SHP77 (cell line): ENCODE results near the gene UBTD1.

ENCODE experiments used
- DNase-seq, 2 experiments: peaks; one replicate each; lab custom pipeline; 2025; lab: John Stamatoyannopoulos, UW

Gene UBTD1

DNA sequence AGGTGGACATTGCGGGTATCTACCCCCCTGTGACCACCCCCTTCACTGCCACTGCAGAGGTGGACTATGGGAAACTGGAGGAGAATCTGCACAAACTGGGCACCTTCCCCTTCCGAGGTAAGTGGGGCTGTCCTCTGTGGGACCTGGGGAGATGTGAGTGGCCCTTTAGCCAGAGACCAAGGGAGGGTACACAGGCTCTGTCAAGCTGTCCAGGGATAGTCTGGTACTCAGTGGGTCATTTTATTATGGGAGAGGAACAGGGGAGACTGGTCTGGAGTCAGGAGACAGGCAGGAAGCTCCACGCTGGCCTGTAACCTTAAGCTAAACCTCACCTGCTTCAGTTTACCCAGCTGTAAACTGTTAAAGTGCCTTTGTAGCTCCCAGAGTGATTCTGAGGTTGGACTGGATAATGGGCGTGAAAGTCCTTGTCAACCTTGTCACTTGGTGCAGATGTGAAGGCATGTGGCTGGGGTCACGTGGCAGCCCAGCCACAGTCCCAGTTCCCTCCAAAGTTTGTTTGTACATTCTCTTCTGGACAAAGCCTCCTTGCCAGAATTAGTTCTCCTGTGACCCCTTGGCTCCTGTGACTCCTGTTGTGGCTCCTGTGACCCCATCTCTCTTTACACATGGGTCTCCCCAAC, 86.2 kb downstream of the UBTD1 start:
- peak; percentile 8 to 13 for DNase-seq

- no peak for DNase-seq
Observed at GRCh38 chr10:97585439-97585811, 86.7 kb downstream of the UBTD1 start.

GRCh38 chr10:97587183-97587582, 88.5 kb downstream of the UBTD1 start:
- no peak for DNase-seq

DNA sequence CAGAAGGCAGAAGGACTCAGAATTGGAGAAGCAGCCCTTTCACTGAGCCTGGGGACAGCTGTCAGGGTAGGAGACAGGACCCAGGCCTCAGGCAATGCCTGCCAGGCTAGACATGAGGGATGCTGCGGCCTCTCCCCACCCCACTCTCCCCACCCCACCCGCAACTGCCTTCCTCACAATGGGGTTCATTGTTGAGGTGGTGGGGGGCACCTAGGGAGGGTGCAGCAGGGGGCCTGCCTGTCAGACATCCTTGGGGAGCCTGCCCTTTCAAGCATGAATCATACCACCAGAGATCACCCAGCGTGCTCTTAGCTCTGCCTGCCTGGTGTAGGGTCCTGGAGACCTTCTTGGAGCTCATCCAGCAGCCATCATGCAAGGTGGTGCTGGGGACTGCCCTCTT, 90.8 kb downstream of the UBTD1 start, which contains the start of gene C10orf62:
Gene C10orf62, plus strand, starts transcription at position 243 of the 400 bp plus-strand sequence. CDS start 177 bp downstream, outside the sequence.
- no peak for DNase-seq

DNA sequence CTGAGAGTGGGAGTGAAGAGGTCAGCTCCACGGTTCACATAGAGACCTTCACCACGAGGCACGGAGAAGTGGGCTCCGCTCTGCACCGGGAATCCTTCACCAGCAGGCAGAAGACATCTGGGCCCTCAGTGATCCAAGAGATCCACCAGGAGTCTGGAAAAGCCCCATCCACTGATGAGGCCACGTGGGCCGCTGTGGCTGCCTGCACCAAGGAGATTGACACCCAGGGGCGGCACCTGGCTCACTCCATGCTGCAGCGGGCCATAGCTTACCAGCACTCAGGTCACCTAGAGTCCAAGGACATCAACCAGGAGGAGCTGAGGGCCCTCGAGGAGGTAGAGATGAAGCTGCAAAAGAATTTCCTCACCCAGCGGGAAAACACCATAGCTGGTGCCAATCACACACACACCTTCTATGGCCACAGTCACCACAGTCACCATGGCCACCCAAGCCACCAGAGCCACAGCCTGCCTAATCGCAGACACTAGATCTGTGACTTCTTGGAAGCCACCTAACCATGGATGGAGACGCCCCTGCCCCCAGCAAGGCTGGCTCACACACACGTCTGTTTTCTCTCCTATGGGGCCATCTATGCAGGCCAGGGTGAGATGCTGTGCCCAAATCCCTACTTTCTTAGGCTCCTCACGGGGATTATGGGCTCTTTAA, 91.5 kb downstream of the UBTD1 start:
- DNase-seq, result no peak

DNA sequence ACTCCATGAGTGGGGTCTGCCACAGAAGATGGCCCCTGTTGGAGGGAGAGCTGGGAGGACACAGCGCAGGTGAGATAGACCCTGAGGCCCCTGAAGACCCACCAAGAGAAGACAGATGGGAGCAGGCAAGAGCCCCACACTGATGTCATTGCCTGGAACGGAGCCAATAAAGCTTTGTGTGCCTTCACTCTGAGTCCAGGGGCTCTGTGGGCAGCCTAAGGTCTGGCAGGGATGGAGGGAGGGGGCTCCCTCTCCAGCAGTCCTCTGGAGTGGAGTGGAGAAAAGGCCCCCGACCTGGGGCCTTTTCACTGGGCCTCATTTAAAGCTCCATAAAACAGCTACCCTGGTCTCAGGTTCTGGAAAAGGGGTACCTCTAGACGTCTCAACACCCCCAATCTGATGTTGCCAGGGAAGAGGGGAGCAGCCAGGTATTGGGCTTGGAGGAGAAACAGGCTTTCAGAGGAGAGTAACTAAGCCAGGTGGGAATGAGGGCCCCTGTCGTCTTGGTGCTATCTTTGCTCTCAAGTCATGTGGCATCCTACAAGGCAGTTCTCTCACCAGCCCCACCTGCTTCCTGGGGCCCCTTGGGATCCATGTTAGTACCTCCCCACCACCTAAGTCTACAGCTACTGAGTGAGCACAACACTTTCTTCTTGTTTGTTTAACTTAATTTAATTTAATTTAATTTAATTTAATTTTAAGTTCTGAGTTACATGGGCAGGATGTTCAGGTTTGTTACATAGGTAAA, 92.2 kb downstream of the UBTD1 start:
- peak; percentile 2 for DNase-seq

DNA sequence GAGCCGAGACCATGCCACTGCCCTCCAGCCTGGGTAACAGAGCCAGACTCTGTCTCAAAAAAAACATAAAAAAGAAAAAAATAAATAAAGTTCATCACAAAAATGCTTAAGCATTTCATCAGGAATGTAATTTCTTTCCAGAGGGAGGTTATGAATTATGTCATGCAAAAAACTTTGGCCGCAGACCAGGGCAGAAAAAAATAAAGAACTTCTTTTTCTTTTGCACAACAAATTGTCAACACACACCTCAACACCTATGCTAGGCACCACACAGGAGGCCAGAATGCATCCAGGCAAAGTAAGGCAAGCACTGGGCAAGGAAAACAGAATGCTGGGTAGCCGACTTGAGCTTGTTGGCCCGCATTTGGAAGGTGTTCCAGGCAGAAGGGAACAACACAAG, 94.7 kb downstream of the UBTD1 start:
- DNase-seq, result no peak

- no peak for DNase-seq
Observed at GRCh38 chr10:97596101-97597082, 97.7 kb downstream of the UBTD1 start.

DNA sequence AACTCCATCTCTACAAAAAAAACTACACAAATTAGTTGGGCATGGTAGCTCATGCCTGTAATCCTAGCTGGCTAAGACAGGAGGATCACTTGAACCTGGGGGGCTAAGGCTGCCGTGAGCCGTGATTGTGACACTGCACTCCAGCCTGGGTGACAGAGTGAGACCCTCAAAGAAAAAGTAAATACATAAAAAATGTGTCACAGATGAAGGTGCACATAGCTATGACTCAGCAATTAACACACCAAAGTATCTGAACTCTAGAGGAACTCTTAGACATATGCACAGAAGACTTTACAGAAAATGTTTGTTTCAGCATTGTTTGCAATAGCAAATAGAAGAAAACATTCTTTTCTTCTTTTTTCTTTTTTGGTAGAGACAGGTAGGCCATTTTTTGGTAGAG, 99.1 kb downstream of the UBTD1 start:
- no peak for DNase-seq

GRCh38 chr10:97598407-97599271, 99.9 kb downstream of the UBTD1 start:
- DNase-seq, result no peak

GRCh38 chr10:97599272-97599619, 100.5 kb downstream of the UBTD1 start:
- no peak for DNase-seq

DNA sequence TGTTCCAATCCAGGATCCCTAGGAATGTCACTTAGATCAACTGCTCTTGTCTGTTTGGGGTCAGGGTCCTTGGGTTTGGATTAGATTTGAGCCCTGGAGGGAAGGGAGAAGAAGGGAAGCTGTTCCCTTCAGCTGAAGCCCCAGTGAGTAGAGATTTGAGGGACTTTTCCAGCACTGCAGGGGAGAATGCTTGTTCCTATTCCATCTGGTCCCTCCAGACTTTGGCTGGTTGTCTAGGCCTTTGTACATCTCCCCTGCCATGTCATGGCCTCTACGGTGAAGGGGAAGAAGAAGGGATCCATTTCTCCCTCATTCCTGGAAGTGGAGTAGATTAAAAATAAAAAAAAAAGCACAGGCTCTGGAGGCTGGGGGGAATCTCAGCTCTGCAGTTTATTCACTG, 101.9 kb downstream of the UBTD1 start:
- no peak for DNase-seq

DNA sequence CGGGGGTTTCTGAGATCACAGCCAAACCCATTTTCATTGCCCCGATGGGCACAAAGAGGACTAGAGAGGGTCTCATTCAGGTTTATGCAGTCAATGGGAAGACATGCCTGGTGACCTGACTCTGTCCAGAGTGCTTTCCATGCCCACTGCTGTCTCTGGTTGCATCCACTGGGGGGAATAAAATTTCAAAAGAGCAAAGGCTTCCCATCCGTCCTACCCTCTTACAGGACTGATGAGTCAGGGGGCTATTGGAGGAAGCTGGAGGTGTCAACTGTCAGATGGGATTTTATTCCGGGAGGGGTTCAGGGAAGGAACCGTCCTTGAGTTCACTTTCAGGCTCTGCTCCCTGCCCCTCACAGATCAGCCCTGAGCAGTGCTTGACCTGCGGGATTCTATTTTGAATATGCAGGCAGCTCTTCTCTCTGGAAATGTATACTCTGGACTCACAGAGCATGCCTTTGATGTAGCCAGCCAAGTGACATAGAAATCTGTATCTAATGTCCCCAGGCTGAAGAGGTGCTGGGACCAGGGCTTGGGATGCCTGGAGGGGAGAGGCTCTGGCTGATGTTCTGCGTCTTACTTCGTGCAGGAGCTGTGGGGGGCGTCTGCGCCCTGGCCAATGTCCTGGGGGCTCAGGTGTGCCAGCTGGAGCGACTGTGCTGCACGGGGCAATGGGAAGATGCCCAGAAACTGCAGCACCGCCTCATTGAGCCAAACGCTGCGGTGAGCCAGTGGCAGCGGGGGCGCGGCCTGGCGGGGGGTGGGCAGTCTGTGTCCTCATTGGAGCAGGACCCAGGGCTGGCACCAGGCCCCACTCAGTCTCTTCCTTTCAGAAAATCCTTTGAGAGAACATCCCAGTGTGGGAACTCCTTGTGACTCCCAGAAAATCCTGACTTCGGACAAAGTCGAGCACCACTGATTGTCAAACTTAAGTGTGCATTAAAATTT, 102.8 kb downstream of the UBTD1 start:
- DNase-seq, result no peak

- DNase-seq, result no peak
Observed at GRCh38 chr10:97607095-97607636, 108.4 kb downstream of the UBTD1 start.

- no peak for DNase-seq
Observed at GRCh38 chr10:97608991-97609561, 110.4 kb downstream of the UBTD1 start.

- DNase-seq, result no peak
Observed at GRCh38 chr10:97611473-97611872, 112.7 kb downstream of the UBTD1 start.

DNA sequence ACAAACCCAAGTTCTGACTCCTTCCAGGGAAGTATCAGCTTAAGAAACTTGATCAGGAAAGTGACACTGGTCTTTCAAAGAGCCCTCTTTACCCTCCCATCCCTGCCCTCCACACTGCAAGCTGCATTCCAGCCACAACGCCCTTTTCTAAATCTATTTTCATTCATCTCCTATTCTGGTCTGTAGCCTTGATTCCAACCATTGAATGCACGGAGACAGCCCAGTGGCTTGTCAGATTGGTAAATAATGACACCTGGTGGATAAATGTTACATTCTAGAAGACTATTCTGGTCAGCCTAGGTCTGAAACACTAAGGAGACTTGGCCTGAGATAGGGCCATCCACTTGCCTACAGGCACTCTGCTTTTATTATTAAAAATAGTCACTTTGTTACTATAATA, 113.7 kb downstream of the UBTD1 start:
- DNase-seq, result peak; percentile 24 to 30

GRCh38 chr10:97618285-97618684, 119.6 kb downstream of the UBTD1 start:
- no peak for DNase-seq

DNA sequence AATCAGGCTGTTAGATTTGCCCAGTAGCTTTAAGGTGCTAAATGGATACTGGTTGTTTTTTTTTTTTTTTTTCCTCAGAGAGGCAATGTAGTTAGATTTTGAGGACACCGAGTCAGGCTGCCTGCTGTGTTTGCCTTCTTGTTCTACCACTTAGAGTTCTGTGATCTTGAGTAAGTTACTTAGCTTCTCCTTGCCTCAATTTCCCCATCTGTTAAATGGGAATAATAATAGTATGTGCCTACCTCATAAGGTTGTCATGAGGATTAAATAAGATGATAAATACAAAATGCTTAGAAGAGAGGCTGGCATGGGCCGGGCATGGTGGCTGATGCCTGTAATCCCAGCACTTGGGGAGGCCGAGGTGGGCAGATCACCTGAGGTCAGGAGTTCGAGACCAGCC, 120.0 kb downstream of the UBTD1 start:
- no peak for DNase-seq
